K562 (cell line): ENCODE measurements around the gene HTR3C. TPM values are rescaled to one million over a fixed set of nuclear protein-coding genes. Genes with fewer than 3 reads are reported as not detected.

Experiments
- ELF1 ChIP-seq: fragments of 200-800 bp; sonication (Bioruptor generic); IDR thresholded peaks from 2 replicates; pipeline ENCODE4 v1.6.1; 2016; ENCODE audit warnings: missing genetic modification characterization, missing compliant biosample characterization
- HDAC3 ChIP-seq: fragments of 450-650 bp; IDR thresholded peaks from 2 replicates; pipeline ENCODE4 v1.6.1; 2018; ENCODE audit warnings: borderline replicate concordance, mild to moderate bottlenecking, moderate library complexity; ENCODE audit not compliant: partially characterized antibody
- HMGN3 ChIP-seq: IDR thresholded peaks from 2 replicates; pipeline ENCODE4 v1.6.1; 2011; ENCODE audit warnings: borderline replicate concordance, low read depth, mild to moderate bottlenecking, mixed read lengths, low read length; ENCODE audit not compliant: insufficient read length; ENCODE audit errors: extremely low read depth
- HNRNPL ChIP-seq: fragments of 200-400 bp; formaldehyde crosslinking; IDR thresholded peaks from 2 replicates; pipeline ENCODE4 v1.6.1; 2017; ENCODE audit warnings: low read depth, mild to moderate bottlenecking, low read length
- MECOM ChIP-seq: fragments of 250-450 bp; sonication (Bioruptor Pico); IDR thresholded peaks from 2 replicates; pipeline ENCODE4 v1.8.0; 2022; ENCODE audit warnings: inconsistent platforms
- MEIS2 ChIP-seq: fragments of 450-650 bp; IDR thresholded peaks from 2 replicates; pipeline ENCODE4 v1.6.1; 2014; ENCODE audit warnings: mild to moderate bottlenecking; ENCODE audit not compliant: partially characterized antibody
- MYC ChIP-seq, 2 experiments: fragments of 250-450 bp in 1 of 2; sonication (Bioruptor Pico) in 1 of 2; IDR thresholded peaks; 2 replicates each; pipeline versions ENCODE4 v1.5.1 to v1.6.1; 2012 to 2021; ENCODE audit warnings: low read depth in 2 of 2, borderline replicate concordance in 1 of 2, improper control_type of control experiment in 1 of 2, low read length in 1 of 2, mild to moderate bottlenecking in 1 of 2, moderate library complexity in 1 of 2
- PCBP1 ChIP-seq: fragments of 200-400 bp; formaldehyde crosslinking; IDR thresholded peaks from 2 replicates; pipeline ENCODE4 v1.6.1; 2018; ENCODE audit warnings: mild to moderate bottlenecking, low read depth, low read length; ENCODE audit not compliant: poor library complexity, severe bottlenecking
- RBM34 ChIP-seq: fragments of 200-400 bp; formaldehyde crosslinking; IDR thresholded peaks from 2 replicates; pipeline ENCODE4 v1.6.1; 2018; ENCODE audit warnings: low read length, borderline replicate concordance; ENCODE audit not compliant: insufficient read depth
- SMARCA5 ChIP-seq: fragments of 450-650 bp; IDR thresholded peaks from 2 replicates; pipeline ENCODE4 v1.6.1; 2016
- TAF15 ChIP-seq: fragments of 200-400 bp; formaldehyde crosslinking; IDR thresholded peaks from 2 replicates; pipeline ENCODE4 v1.6.1; 2017; ENCODE audit warnings: mild to moderate bottlenecking, low read depth, low read length, moderate library complexity
- TEAD4 ChIP-seq, 2 experiments: sonication (generic) in 1 of 2; formaldehyde crosslinking in 1 of 2; IDR thresholded peaks; 2 replicates each; pipeline versions ENCODE4 v1.6.1 to v1.8.0; 2012 to 2022; ENCODE audit warnings: borderline replicate concordance in 1 of 2, inconsistent platforms in 1 of 2, low read length in 1 of 2, mild to moderate bottlenecking in 1 of 2, missing genetic modification reagents in 1 of 2
- ZBTB17 ChIP-seq: fragments of 450-650 bp; formaldehyde crosslinking; IDR thresholded peaks from 2 replicates; pipeline ENCODE4 v1.4.0; 2020; ENCODE audit warnings: mild to moderate bottlenecking
- ZNF764 ChIP-seq: fragments of 250-450 bp; sonication (Bioruptor Pico); IDR thresholded peaks from 2 replicates; pipeline ENCODE4 v1.4.0; 2020; ENCODE audit warnings: low read depth, mild to moderate bottlenecking, moderate library complexity
- polyA plus RNA-seq, 8 experiments: library from polyadenylated mRNA; depleted of rRNA in 4 of 8; stranded (reverse) in 5 of 8; unstranded in 3 of 8; fragments of >200 nt; fragmentation: Nextera tagmentation in 2 of 8; fragmentation: Illumina TruSeq in 1 of 8; extraction: Ambion mirVana in 2 of 8; extraction: Trizol in 1 of 8; gene quantifications; 2 replicates each; pipeline versions ENCODE4 v1.2.1 to v1.2.3, GENCODE V29; 2011 to 2014; ENCODE audit warnings: inconsistent platforms in 1 of 8, missing spikeins in 1 of 8
- total RNA-seq, 7 experiments: library from RNA; depleted of rRNA in 6 of 7; stranded (reverse); fragments of >200 nt in 6 of 7; fragmentation: Illumina TruSeq in 2 of 7; extraction: Trizol in 2 of 7; gene quantifications; 2 replicates each; pipeline versions ENCODE4 v1.2.1 to v1.2.3, GENCODE V29; 2011 to 2021; ENCODE audit warnings: low replicate concordance in 1 of 7
- TF ChIP-seq, protein P1 (sequence below): fragments of 250-450 bp; sonication (Bioruptor Pico); IDR thresholded peaks from 2 replicates; pipeline ENCODE4 v1.6.1; 2021; ENCODE audit warnings: mild to moderate bottlenecking
- TF ChIP-seq, protein P2 (sequence below): sonication (generic); formaldehyde crosslinking; IDR thresholded peaks from 2 replicates; pipeline ENCODE4 v1.8.1; 2023; ENCODE audit warnings: mild to moderate bottlenecking, missing genetic modification reagents
- TF ChIP-seq, protein P3 (sequence below): fragments of 450-650 bp; conservative IDR thresholded peaks from 2 replicates; pipeline ENCODE4 v1.6.1; 2016; ENCODE audit warnings: missing genetic modification characterization, low read depth, mild to moderate bottlenecking, control low read depth, missing compliant biosample characterization
- TF ChIP-seq, protein P4 (sequence below): sonication (generic); formaldehyde crosslinking; IDR thresholded peaks from 2 replicates; pipeline ENCODE4 v1.9.0; 2022; ENCODE audit warnings: mild to moderate bottlenecking, missing genetic modification reagents
- TF ChIP-seq, protein P5 (sequence below), 2 experiments: IDR thresholded peaks; 2 replicates each; pipeline ENCODE4 v1.6.1; 2012; ENCODE audit warnings: improper control_type of control experiment in 2 of 2, low read depth in 2 of 2, low read length in 2 of 2, borderline replicate concordance in 1 of 2

HTR3C gene
- total and polyA plus RNA-seq, 9 of the 15 experiments (the other 6 are each of a cell fraction or from before 2014, with no cell fraction given), result 0.04 to 0.06 TPM; not detected in 7

DNA sequence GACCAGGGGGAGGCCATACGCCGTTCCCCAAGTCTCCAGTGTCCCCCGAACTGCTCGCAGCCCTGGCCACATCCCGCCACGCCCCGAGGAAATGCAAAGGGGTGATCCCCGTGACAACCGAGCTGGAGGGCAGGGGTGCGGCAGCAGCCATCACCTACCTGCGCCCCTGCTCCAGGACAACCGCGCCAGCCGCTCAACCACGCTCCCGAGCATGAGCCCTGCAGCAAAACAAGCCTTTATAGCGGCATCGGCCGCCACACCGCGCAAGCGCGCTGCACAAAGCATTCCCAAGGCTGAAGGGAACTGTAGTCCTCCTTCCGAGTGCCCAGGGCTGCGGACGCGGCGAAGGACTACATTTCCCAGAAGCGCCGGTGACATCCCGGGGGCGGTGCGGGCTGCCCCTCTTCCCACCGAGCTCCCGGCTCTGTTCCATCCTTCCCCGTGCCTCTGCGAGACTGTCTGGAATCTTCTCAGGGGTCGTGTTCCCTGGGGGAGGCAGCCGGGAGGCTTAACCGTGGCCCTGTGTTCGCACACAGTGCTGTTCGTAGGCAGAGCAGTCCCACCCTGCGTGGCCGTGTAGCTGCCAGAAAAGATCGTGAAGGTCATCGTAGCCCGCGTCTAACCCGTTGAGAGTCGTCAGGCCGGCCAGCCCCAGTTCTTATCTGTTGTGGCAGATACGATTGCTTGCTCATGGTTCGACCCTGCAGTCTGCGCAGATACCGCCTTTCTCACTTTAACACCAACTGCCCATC is 35.0 kb upstream of the HTR3C start, which contains the start of gene ABCC5 (continued):
- TF ChIP-seq MEIS2, result peak; percentile 74
- TF ChIP-seq ELF1 (tag), result no peak; the same call in 1 of the 2 replicates
- TF ChIP-seq PCBP1, result no peak
- no peak for TF ChIP-seq TAF15
- TF ChIP-seq HDAC3, result no peak
- TF ChIP-seq, protein P1, sequence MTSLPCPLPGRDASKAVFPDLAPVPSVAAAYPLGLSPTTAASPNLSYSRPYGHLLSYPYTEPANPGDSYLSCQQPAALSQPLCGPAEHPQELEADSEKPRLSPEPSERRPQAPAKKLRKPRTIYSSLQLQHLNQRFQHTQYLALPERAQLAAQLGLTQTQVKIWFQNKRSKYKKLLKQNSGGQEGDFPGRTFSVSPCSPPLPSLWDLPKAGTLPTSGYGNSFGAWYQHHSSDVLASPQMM (CRISPR knock-in tag), result no peak
- TF ChIP-seq HMGN3, result peak; percentile 75
- TF ChIP-seq ZBTB17 (CRISPR knock-in tag), result peak; percentile 97
- TF ChIP-seq, protein P2, sequence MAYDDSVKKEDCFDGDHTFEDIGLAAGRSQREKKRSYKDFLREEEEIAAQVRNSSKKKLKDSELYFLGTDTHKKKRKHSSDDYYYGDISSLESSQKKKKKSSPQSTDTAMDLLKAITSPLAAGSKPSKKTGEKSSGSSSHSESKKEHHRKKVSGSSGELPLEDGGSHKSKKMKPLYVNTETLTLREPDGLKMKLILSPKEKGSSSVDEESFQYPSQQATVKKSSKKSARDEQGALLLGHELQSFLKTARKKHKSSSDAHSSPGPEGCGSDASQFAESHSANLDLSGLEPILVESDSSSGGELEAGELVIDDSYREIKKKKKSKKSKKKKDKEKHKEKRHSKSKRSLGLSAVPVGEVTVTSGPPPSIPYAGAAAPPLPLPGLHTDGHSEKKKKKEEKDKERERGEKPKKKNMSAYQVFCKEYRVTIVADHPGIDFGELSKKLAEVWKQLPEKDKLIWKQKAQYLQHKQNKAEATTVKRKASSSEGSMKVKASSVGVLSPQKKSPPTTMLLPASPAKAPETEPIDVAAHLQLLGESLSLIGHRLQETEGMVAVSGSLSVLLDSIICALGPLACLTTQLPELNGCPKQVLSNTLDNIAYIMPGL (CRISPR knock-in tag), result no peak
- TF ChIP-seq RBM34, result no peak
- TF ChIP-seq MYC (IDR thresholded peaks at IDR 0.05; ENCODE audit: low read depth, low read length), result peak; percentile 74
- peak; percentile 76 for TF ChIP-seq MYC (CRISPR knock-in tag; IDR thresholded peaks at IDR 0.05; ENCODE audit: borderline replicate concordance, low read depth)
- peak; percentile 11; the same call in 1 of the 2 replicates for TF ChIP-seq HNRNPL
- no peak for TF ChIP-seq ZNF764
- TF ChIP-seq, protein P3, sequence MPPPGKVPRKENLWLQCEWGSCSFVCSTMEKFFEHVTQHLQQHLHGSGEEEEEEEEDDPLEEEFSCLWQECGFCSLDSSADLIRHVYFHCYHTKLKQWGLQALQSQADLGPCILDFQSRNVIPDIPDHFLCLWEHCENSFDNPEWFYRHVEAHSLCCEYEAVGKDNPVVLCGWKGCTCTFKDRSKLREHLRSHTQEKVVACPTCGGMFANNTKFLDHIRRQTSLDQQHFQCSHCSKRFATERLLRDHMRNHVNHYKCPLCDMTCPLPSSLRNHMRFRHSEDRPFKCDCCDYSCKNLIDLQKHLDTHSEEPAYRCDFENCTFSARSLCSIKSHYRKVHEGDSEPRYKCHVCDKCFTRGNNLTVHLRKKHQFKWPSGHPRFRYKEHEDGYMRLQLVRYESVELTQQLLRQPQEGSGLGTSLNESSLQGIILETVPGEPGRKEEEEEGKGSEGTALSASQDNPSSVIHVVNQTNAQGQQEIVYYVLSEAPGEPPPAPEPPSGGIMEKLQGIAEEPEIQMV (tag), result peak; percentile 73
- TF ChIP-seq, protein P4, sequence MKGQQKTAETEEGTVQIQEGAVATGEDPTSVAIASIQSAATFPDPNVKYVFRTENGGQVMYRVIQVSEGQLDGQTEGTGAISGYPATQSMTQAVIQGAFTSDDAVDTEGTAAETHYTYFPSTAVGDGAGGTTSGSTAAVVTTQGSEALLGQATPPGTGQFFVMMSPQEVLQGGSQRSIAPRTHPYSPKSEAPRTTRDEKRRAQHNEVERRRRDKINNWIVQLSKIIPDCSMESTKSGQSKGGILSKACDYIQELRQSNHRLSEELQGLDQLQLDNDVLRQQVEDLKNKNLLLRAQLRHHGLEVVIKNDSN (CRISPR knock-in tag), result no peak
- TF ChIP-seq SMARCA5, result no peak
- no peak for TF ChIP-seq MECOM
- TF ChIP-seq TEAD4 (IDR thresholded peaks at IDR 0.05; ENCODE audit: low read length), result peak; percentile 95
- no peak for TF ChIP-seq TEAD4 (CRISPR knock-in tag; IDR thresholded peaks at IDR 0.05; ENCODE audit: borderline replicate concordance)
- TF ChIP-seq, protein P5, sequence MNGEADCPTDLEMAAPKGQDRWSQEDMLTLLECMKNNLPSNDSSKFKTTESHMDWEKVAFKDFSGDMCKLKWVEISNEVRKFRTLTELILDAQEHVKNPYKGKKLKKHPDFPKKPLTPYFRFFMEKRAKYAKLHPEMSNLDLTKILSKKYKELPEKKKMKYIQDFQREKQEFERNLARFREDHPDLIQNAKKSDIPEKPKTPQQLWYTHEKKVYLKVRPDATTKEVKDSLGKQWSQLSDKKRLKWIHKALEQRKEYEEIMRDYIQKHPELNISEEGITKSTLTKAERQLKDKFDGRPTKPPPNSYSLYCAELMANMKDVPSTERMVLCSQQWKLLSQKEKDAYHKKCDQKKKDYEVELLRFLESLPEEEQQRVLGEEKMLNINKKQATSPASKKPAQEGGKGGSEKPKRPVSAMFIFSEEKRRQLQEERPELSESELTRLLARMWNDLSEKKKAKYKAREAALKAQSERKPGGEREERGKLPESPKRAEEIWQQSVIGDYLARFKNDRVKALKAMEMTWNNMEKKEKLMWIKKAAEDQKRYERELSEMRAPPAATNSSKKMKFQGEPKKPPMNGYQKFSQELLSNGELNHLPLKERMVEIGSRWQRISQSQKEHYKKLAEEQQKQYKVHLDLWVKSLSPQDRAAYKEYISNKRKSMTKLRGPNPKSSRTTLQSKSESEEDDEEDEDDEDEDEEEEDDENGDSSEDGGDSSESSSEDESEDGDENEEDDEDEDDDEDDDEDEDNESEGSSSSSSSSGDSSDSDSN (IDR thresholded peaks at IDR 0.05; ENCODE audit: borderline replicate concordance in 1 of 2, low read depth in 2 of 2, low read length in 2 of 2), result no peak
